Fibroblast of lung (primary cell): ENCODE data around the gene C1QTNF12.

Experiments used
- EZH2 ChIP-seq: IDR thresholded peaks from 2 replicates; pipeline ENCODE4 v1.5.1; 2012; ENCODE audit warnings: low read length, control low read depth, mild to moderate bottlenecking; ENCODE audit errors: missing control alignments
- TF ChIP-seq, protein P1 (sequence below), 2 donors: IDR thresholded peaks in 1 of 2; conservative IDR thresholded peaks in 1 of 2; 1 replicate in 1 of 2; 2 replicates in 1 of 2; pipeline ENCODE4 v1.5.1; 2011 to 2012; ENCODE audit warnings: low read length in 2 of 2, control low read depth in 1 of 2, inconsistent platforms in 1 of 2, low read depth in 1 of 2, mild to moderate bottlenecking in 1 of 2

DNA sequence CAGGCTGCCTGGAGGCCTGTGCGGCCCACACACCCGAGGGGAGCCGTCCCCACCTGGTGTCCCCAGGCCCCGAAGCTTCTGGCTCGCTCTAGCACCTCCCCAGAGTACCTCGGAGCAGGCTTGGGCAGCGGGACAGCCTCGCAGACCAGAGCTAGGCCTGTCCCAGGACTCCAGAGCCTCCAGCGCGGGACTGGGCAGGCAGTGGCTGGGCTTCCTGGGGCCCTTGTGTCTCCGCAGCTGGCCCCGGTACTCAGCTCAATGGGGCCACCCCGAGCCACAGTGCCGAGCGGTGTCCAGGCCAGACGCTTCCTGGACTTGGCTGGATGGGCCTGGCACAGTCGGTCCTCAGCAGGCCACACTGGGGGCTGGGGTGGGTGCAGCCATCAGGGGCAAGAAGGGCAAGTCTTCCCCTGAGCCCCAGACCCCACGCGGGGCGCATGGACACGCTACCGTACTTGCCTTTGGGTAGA is 38.6 kb upstream of the C1QTNF12 start:
- TF ChIP-seq EZH2, result no peak
- TF ChIP-seq, protein P1, sequence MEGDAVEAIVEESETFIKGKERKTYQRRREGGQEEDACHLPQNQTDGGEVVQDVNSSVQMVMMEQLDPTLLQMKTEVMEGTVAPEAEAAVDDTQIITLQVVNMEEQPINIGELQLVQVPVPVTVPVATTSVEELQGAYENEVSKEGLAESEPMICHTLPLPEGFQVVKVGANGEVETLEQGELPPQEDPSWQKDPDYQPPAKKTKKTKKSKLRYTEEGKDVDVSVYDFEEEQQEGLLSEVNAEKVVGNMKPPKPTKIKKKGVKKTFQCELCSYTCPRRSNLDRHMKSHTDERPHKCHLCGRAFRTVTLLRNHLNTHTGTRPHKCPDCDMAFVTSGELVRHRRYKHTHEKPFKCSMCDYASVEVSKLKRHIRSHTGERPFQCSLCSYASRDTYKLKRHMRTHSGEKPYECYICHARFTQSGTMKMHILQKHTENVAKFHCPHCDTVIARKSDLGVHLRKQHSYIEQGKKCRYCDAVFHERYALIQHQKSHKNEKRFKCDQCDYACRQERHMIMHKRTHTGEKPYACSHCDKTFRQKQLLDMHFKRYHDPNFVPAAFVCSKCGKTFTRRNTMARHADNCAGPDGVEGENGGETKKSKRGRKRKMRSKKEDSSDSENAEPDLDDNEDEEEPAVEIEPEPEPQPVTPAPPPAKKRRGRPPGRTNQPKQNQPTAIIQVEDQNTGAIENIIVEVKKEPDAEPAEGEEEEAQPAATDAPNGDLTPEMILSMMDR (conservative IDR thresholded peaks at IDR 0.05 in 1 of 2, IDR thresholded peaks at IDR 0.05 in 1 of 2; ENCODE audit: low read depth in 1 of 2, low read length in 2 of 2), result no peak
